Mesendoderm (in vitro differentiated cells): Measurements from ENCODE around the gene NFYC.

Experiments
- DNase-seq: peaks from one replicate; pipeline ENCODE4 v3.0.0; 2013
- H2AK5ac ChIP-seq: 2 replicates; pipeline ENCODE4 v1.6.1; 2013; ENCODE audit warnings: low read length, inconsistent platforms
- H2BK120ac ChIP-seq: 2 replicates; pipeline ENCODE4 v1.6.1; 2013; ENCODE audit warnings: low read depth, mild to moderate bottlenecking, low read length, moderate library complexity, mixed read lengths
- H2BK15ac ChIP-seq: replicated peaks from 2 replicates; pipeline ENCODE4 v1.6.1; 2013; ENCODE audit warnings: low read depth, mild to moderate bottlenecking, moderate library complexity
- H2BK5ac ChIP-seq: 2 replicates; pipeline ENCODE4 v1.6.1; 2013; ENCODE audit warnings: low read length, inconsistent platforms
- H3K18ac ChIP-seq: 2 replicates; pipeline ENCODE4 v1.6.1; 2013; ENCODE audit warnings: mild to moderate bottlenecking, low read length, mixed read lengths
- H3K23ac ChIP-seq: one replicate; pipeline ENCODE4 v1.6.1; 2013; ENCODE audit warnings: low read length
- H3K27ac ChIP-seq: 2 replicates; pipeline ENCODE4 v1.5.1; 2013; ENCODE audit warnings: low read depth, mild to moderate bottlenecking, inconsistent platforms, low read length, moderate library complexity
- H3K27me3 ChIP-seq: 2 replicates; pipeline ENCODE4 v1.6.1; 2013; ENCODE audit warnings: low read length, control low read depth, mild to moderate bottlenecking, inconsistent platforms; ENCODE audit not compliant: insufficient read depth, poor library complexity
- H3K36me3 ChIP-seq: 2 replicates; pipeline ENCODE4 v1.6.1; 2013; ENCODE audit warnings: low read length, inconsistent platforms; ENCODE audit not compliant: control insufficient read depth, insufficient read depth
- H3K4ac ChIP-seq: one replicate; pipeline ENCODE4 v1.6.1; 2013; ENCODE audit warnings: low read depth, mild to moderate bottlenecking, low read length, moderate library complexity
- H3K4me1 ChIP-seq: 2 replicates; pipeline ENCODE4 v1.6.1; 2013; ENCODE audit warnings: low read depth, low read length, inconsistent platforms; ENCODE audit not compliant: control insufficient read depth
- H3K4me2 ChIP-seq: 2 replicates; pipeline ENCODE4 v1.6.1; 2013; ENCODE audit warnings: low read length
- H3K4me3 ChIP-seq: 2 replicates; pipeline ENCODE4 v1.5.1; 2013; ENCODE audit warnings: mild to moderate bottlenecking, low read length
- H3K56ac ChIP-seq: one replicate; pipeline ENCODE4 v1.6.1; 2013; ENCODE audit warnings: low read length
- H3K79me1 ChIP-seq: 2 replicates; pipeline ENCODE4 v1.6.1; 2013; ENCODE audit warnings: low read length, inconsistent platforms
- H3K79me2 ChIP-seq: 2 replicates; pipeline ENCODE4 v1.6.1; 2013; ENCODE audit warnings: mild to moderate bottlenecking, low read length; ENCODE audit not compliant: control insufficient read depth, insufficient read depth
- H3K9ac ChIP-seq: 2 replicates; pipeline ENCODE4 v1.6.1; 2013; ENCODE audit warnings: low read length, inconsistent platforms
- H4K5ac ChIP-seq: one replicate; pipeline ENCODE4 v1.6.1; 2013; ENCODE audit warnings: low read length
- H4K8ac ChIP-seq: one replicate; pipeline ENCODE4 v1.6.1; 2013; ENCODE audit warnings: low read depth, mild to moderate bottlenecking, control low read depth, low read length, moderate library complexity
- WGBS: extraction: QIAGEN DNeasy Blood & Tissue Kit; methylation state at CpG from one replicate; pipeline ENCODE4 v1.1.7; 2013; ENCODE audit warnings: low lambda C conversion rate, missing lambda C conversion rate; ENCODE audit not compliant: insufficient coverage; ENCODE audit errors: extremely low coverage; 5-methylcytosine and 5-hydroxymethylcytosine counted together

NFYC gene

DNA sequence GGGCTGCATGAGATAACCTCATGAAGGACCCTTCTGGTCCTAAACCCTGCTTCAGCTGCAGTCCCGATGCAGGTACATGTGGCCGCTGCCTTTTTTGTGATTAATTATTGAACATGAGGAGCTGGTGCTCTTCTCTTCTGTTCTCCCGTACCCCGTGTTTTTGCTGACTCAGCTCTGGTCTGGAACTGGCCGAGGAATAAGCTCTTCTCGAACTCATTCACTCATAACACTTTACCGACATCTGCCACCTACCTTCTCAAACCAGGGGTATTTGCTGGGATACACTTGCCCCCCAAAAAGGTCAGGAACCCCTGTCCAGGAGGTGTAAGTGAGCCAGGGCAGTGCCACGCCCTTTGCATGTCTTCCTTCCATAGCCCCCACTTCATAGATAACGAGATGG lies 123.9 kb downstream of the NFYC start:
- H3K9ac ChIP-seq, result no peak overlapping the region
- H2BK15ac ChIP-seq, result no peak overlapping the region
- H4K8ac ChIP-seq, result no peak overlapping the region
- H3K4me3 ChIP-seq, result no peak overlapping the region
- no peaks in the 10 kb centered on the region for H3K79me1 ChIP-seq
- no peaks in the 10 kb centered on the region for H3K36me3 ChIP-seq
- no peak overlapping the region for H3K18ac ChIP-seq
- no peak overlapping the region for H3K23ac ChIP-seq
- H3K27ac ChIP-seq, result no peak overlapping the region
- H3K79me2 ChIP-seq, result no peaks in the 10 kb centered on the region
- H3K4me2 ChIP-seq, result no peak overlapping the region
- H4K5ac ChIP-seq, result no peak overlapping the region
- no peaks in the 10 kb centered on the region for H3K4me1 ChIP-seq
- no peak overlapping the region for H3K4ac ChIP-seq
- no peak overlapping the region for H3K56ac ChIP-seq
- H3K27me3 ChIP-seq, result no peaks in the 10 kb centered on the region
- H2AK5ac ChIP-seq, result no peak overlapping the region
- H2BK120ac ChIP-seq, result no peak overlapping the region
- no peak for DNase-seq
- no CpG with 5 or more reads among the region's 9 CpGs for WGBS
- no peak overlapping the region for H2BK5ac ChIP-seq

DNA sequence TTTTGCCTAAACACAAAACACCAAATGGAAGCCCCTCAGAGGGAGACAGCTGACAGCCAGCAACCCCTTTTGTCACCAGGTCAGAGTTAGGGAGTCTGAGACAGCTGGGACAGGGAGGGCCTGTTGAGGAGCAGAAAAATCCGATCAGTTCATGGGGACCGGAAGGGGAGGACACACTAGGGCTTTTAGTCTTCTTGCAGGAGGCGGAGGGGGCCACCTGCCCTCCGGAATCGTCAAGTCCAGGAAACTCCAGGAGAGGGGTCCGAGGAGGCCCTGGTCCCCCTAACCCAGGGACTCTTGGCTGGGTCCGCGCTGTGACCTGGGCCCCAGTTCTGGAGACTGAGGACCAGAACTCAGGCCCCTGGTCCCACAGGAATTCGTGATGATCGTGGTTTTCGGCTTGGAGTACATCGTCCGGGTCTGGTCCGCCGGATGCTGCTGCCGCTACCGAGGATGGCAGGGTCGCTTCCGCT lies 126.3 kb downstream of the NFYC start:
- Histone ChIP-seq H3K27me3 (no peaks in the 10 kb centered on the region), H3K4me3 (peak overlapping the region; percentile 3)
- no CpG with 5 or more reads among the region's 19 CpGs for WGBS

GRCh38 chr1:40818264-40818961 lies 126.9 kb downstream of the NFYC start:
- Histone ChIP-seq H3K27me3 (no peaks in the 10 kb centered on the region), H3K36me3 (no peaks in the 10 kb centered on the region), H4K8ac (no peak overlapping the region), H2BK15ac (no peak overlapping the region), H3K4me3 (peak overlapping the region; percentile 50), H3K23ac (no peak overlapping the region), H3K79me2 (no peaks in the 10 kb centered on the region), H3K9ac (peak overlapping the region; percentile 60), H4K5ac (no peak overlapping the region), H2BK5ac (no peak overlapping the region), H2AK5ac (no peak overlapping the region), H3K4ac (no peak overlapping the region), H3K27ac (no peak overlapping the region), H3K4me2 (peak overlapping the region; percentile 88), H3K18ac (no peak overlapping the region), H3K4me1 (no peaks in the 10 kb centered on the region), H2BK120ac (no peak overlapping the region), H3K79me1 (no peaks in the 10 kb centered on the region), H3K56ac (peak overlapping the region; percentile 89)
- DNase-seq, result peak; percentile 92
- no CpG with 5 or more reads among the region's 59 CpGs for WGBS

More for the DNA sequence above, 126.3 kb downstream of the NFYC start:
- Histone ChIP-seq H3K4me2 (peak overlapping the region; percentile 88), H3K36me3 (no peaks in the 10 kb centered on the region), H2BK120ac (no peak overlapping the region), H3K27ac (no peak overlapping the region), H2BK15ac (no peak overlapping the region), H3K18ac (no peak overlapping the region), H3K9ac (peak overlapping the region; percentile 3), H2AK5ac (no peak overlapping the region), H2BK5ac (no peak overlapping the region), H4K8ac (no peak overlapping the region), H3K4me1 (no peaks in the 10 kb centered on the region), H4K5ac (no peak overlapping the region), H3K23ac (no peak overlapping the region), H3K79me1 (no peaks in the 10 kb centered on the region), H3K79me2 (no peaks in the 10 kb centered on the region), H3K56ac (peak overlapping the region; percentile 89), H3K4ac (no peak overlapping the region)
- DNase-seq, result no peak

- no peak overlapping the region for H2BK15ac ChIP-seq
- WGBS, result no CpG with 5 or more reads among the region's 26 CpGs
- no peaks in the 10 kb centered on the region for H3K27me3 ChIP-seq
- no peak overlapping the region for H4K8ac ChIP-seq
- no peaks in the 10 kb centered on the region for H3K79me2 ChIP-seq
- H2AK5ac ChIP-seq, result no peak overlapping the region
- no peak overlapping the region for H3K18ac ChIP-seq
- H3K23ac ChIP-seq, result no peak overlapping the region
- H2BK120ac ChIP-seq, result no peak overlapping the region
- no peak overlapping the region for H3K4me3 ChIP-seq
- H3K4me2 ChIP-seq, result no peak overlapping the region
- no peak overlapping the region for H3K27ac ChIP-seq
- H3K9ac ChIP-seq, result peak overlapping the region; percentile 40
- H3K36me3 ChIP-seq, result no peaks in the 10 kb centered on the region
- H3K4ac ChIP-seq, result no peak overlapping the region
- peak overlapping the region; percentile 74 for H3K56ac ChIP-seq
- no peaks in the 10 kb centered on the region for H3K79me1 ChIP-seq
- no peak for DNase-seq
- no peaks in the 10 kb centered on the region for H3K4me1 ChIP-seq
- no peak overlapping the region for H2BK5ac ChIP-seq
- no peak overlapping the region for H4K5ac ChIP-seq
Measured at GRCh38 chr1:40819101-40819500, 127.6 kb downstream of the NFYC start.

- no CpG with 5 or more reads among the region's 3 CpGs for WGBS
- no peaks in the 10 kb centered on the region for H3K36me3 ChIP-seq
Measured at GRCh38 chr1:40820251-40820797, 128.8 kb downstream of the NFYC start.

More at GRCh38 chr1:40820251-40820797, 128.8 kb downstream of the NFYC start:
- Histone ChIP-seq H3K23ac (no peak overlapping the region), H3K18ac (no peak overlapping the region), H3K79me2 (no peaks in the 10 kb centered on the region), H3K4ac (no peak overlapping the region), H3K4me1 (peaks cover 4% of the 10 kb centered on the region), H3K27ac (no peak overlapping the region), H4K5ac (no peak overlapping the region), H3K9ac (no peak overlapping the region), H3K4me3 (no peak overlapping the region), H2BK15ac (no peak overlapping the region), H3K56ac (peak overlapping the region; percentile 6), H2AK5ac (no peak overlapping the region), H4K8ac (no peak overlapping the region), H3K27me3 (no peaks in the 10 kb centered on the region), H2BK120ac (no peak overlapping the region), H2BK5ac (no peak overlapping the region), H3K79me1 (no peaks in the 10 kb centered on the region), H3K4me2 (no peak overlapping the region)
- peak; percentile 72 for DNase-seq
